GM21528 (cell line): ENCODE data around the gene OPCML.
A peak's percentile ranks its signal among the peaks of the same experiment; 100 is the strongest.

Experiments
- ATAC-seq: cut with Tn5 transposase; IDR thresholded peaks from one replicate; pipeline ENCODE4 v1.9.1; 2021; ENCODE audit warnings: mild to moderate bottlenecking, moderate library complexity; ENCODE audit not compliant: unreplicated experiment, low FRiP score

Gene OPCML

GRCh38 chr11:133506023-133506422 is 26.3 kb downstream of the OPCML start:
- ATAC-seq, result peak; percentile 55

DNA sequence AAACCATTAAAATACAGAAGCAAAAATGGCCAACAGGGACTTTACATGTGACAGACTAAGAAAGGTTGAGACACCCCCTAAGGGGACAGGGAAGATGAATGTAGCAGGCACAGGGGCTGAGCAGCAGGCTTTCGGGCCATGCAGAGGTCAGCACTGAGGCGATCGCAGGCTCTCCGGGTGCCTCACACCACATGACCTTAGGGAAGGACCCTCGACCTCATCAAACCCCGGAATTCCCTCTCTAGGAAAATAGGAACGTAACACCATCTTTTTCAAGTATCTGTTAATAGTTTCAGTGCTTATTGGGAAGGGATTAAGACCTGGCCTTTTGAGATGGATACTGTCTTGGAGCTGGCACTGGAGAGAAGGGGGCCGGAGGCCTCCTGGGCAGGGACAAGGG is 27.4 kb downstream of the OPCML start:
- ATAC-seq, result no peak

GRCh38 chr11:133503776-133504175 is 28.5 kb downstream of the OPCML start:
- no peak for ATAC-seq

DNA sequence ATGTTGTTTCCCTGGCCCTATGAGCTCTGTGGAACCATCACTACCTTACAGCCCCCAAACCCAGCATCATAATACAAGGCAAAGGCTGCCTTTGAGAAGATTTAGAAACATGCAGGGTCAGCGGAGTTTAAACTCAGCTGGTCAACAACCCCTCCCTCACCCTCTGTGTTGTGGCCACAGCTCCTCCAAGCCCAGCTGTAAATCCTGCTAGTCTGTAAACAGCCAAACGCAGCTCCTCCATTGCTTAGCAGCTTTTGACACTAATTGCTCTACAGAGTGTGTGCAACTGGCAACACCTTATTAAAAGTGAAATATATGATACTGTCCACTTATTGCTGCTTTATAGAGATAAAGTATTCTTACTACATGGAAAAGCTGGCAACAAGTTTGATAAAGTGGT is 29.1 kb downstream of the OPCML start:
- ATAC-seq, result no peak

GRCh38 chr11:133501643-133502539 is 30.4 kb downstream of the OPCML start:
- no peak for ATAC-seq

DNA sequence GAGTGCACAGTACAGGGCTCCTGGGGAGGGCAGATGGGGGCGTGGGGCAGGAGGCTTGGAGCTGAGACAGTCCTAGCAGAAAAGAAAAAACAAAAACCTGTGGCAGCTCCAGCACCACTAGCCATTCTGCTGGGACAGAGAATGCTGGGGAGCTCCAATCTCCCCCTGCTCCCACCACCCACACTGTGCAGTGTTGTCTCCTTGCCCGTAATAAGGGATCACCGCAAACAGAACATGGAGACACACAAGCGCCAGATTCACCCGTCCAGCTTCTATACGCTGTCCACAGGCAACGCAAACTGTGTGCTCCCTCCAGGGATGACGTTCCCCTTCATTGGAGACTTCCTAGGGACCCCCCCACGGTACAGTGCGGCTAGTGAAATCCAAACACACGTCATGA is 31.4 kb downstream of the OPCML start:
- no peak for ATAC-seq

DNA sequence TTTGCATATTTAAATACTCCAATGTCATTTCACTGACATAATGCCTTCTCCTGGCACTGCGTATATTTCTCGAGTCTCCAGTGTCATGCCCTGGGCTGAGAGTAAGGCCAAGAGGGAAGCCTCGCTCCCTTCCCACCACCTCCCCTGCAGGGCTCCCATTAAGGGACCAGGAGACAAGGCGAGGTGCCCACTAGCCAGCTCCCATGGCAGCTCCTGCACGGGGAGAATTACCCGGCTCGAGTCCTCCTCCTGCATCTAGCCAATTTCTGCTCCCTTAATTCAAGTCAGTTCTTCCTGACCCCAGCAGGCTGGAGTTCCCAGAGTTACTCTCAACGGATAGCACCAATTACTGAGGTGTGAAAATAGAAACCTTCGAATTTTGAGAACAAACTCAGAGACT is 31.9 kb downstream of the OPCML start:
- ATAC-seq, result no peak

GRCh38 chr11:133498969-133499368 is 33.3 kb downstream of the OPCML start:
- no peak for ATAC-seq

DNA sequence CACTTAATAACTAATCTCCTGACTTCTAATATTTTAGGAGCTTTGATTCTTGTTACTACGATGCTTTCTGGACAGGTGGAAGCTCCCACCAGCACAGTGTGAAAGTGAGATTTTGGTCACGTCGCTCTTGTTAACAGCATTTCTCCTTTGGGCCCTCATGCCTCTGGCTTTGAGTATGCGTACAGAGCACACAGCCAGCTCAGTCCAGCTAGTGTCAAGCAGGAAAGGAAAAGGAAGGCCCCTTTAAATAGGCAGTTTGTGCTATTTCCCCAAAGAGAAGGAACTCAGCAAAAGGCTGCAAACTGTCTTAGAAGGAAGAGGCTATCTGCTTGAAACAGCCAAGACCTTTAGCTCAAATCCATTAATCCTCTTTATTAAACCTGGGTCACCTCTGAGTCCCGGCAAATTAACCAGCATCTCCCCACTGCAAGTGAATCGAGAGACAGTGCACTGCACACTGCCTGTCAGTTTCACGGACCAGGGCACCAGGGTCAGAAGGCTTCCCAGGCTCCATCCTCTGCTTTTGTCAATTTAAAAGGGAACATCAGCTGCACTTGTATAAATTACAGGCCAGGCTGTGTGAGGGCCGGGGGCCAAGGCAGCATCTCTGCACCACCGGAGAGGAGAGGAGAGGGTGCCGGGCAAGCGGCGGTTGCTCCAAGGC is 34.7 kb downstream of the OPCML start:
- no peak for ATAC-seq

GRCh38 chr11:133492895-133493294 is 39.4 kb downstream of the OPCML start:
- ATAC-seq, result no peak

- ATAC-seq, result no peak
Measured at GRCh38 chr11:133491680-133492383, 40.5 kb downstream of the OPCML start.

DNA sequence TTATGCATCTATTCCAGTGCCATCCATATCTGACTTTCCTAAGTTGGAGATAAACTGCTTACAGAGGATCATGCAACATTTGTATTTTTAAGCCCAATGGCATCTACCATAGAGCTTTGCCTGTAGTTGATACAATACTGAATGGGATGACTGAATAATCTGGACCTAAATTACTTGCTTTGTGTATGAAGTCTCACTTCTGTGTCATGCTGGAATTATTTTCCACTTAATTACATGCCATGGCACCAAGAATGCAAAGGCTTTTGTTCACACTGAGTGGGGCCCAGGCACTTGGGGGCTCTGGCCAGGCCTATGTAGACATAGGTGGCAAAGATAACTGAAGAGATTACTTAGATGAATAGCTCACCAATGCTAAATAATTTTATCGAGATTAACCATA is 51.6 kb downstream of the OPCML start:
- ATAC-seq, result no peak

- ATAC-seq, result no peak
Measured at GRCh38 chr11:133479209-133479608, 53.1 kb downstream of the OPCML start.

DNA sequence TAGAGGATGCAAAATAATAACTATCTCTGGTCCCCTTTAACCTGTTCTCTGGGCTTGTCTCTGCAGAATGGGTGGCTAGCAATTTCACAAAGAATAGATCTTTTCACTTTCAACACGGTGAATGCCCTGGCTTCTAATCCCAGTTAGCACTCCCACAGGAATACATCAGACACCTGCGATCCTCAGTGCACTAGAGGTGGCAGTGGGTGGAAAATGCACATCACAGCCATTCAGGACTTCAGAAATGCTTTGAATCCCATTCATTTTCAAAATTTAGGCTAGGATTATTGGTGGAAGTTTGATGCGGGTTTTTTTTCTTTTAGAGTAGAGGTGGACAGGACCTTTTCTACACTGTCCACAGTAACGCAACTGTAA is 55.1 kb downstream of the OPCML start:
- no peak for ATAC-seq

GRCh38 chr11:133476570-133477250 is 55.6 kb downstream of the OPCML start:
- no peak for ATAC-seq

GRCh38 chr11:133474461-133474860 is 57.8 kb downstream of the OPCML start:
- ATAC-seq, result no peak

DNA sequence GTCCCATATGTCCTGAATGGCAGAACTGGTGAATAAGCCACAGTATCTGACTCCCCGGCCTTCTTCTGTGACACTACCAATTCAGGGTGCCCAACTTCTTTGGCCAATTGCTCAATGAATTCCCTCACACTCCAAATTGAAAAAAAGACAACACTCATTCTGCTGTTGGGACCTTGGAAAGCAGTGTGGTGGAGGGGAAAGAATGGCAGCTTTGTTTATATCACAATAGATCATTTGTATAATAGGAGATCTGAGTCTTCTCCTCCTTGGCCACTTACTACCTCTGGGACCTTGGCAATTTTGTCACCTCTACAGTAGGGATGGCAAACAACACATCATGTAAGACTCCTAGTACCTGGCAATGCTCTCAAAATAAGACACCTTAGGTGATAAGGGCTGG is 64.6 kb downstream of the OPCML start:
- no peak for ATAC-seq

DNA sequence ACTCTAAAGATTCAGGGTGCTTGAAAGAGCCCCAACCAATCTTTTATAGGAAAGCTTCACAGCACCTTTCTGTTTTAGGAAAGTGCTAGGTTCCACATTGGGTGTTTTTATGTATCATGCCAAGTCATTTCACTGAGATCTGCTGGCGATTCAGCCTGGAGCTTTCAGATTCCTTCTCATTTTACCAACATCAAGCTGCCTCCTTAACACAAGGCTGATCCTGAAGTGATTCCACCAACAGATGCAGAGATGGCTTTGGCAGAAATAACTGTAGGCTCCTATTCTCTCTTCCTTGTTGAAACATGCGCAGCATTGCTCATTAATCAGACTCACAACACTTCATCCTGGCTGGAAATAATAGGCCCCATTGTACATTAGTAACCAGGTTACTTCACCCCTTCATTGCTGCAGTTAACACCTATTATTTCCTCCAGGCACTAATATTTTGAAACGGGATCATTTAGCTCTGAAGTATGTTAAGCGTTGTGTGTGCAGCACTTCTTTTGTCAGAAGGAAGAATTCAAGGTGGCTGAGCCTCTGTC is 89.0 kb downstream of the OPCML start:
- ATAC-seq, result no peak

DNA sequence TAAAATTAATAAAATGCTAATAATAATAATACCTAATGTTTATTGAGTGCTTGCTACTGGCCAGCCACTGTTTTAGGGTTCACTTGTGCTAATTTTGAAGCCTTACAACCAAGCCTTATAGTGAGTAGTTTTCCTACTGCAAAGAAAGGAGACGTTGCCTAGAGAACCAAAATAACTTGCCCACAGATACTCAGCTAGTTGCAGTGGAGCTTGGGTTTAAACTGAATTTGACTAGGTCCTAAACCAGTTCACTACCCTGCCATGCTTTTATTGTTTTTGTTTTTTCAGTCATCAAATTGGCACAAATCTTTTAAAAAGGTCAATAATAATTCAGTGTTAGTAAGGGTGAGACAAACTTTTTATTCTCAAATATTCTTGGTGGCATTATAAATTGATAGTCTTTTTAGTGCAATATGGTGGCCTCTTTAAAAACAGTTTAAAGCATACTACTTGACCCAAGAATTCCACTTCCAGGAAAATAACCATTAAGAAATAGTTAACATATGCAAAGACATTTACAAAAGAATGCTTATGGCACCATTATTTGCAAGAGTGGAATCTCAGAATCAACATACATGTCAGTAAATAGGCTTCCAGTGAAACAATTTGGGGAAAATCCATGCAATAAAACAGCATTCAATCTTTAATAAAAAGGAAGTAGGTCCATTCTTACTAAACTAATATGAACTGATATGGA is 90.2 kb downstream of the OPCML start:
- no peak for ATAC-seq

GRCh38 chr11:133425992-133426391 is 106.3 kb downstream of the OPCML start:
- ATAC-seq, result no peak
